Activated T-cell treated with anti-CD3 and anti-CD28 coated beads, Interleukin-2, amount 50 U/mL, for 48 hours (primary cell): ENCODE results near the gene KCNIP1.
A peak's percentile ranks its signal among the peaks of the same experiment; 100 is the strongest.

Experiments
- DNase-seq, 2 experiments: peaks; one replicate each; pipeline ENCODE4 v3.0.0-alpha.2; 2020

Gene KCNIP1

DNA sequence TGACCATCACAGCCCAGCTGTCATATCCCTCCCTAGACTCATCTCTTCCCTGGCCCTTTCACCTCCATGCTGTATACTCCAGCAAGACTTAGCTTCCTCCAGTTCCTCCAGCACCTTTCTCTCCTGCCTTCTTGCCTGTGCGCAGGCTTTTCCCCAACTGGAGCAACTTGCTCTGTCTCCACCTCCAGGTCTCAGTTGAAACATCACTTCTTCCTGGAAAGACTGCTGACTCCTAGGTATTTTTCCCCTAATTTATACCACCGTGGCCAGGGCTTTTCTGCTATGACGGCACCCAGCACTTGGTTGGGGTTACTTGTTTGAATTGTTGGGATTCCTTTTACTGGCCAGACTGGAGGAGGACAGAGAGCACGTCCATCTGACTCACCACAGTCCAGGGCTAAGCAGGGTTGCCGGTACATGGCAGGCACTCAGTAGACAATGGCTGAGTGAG lies 67.5 kb downstream of the KCNIP1 start:
- no peak for DNase-seq

DNA sequence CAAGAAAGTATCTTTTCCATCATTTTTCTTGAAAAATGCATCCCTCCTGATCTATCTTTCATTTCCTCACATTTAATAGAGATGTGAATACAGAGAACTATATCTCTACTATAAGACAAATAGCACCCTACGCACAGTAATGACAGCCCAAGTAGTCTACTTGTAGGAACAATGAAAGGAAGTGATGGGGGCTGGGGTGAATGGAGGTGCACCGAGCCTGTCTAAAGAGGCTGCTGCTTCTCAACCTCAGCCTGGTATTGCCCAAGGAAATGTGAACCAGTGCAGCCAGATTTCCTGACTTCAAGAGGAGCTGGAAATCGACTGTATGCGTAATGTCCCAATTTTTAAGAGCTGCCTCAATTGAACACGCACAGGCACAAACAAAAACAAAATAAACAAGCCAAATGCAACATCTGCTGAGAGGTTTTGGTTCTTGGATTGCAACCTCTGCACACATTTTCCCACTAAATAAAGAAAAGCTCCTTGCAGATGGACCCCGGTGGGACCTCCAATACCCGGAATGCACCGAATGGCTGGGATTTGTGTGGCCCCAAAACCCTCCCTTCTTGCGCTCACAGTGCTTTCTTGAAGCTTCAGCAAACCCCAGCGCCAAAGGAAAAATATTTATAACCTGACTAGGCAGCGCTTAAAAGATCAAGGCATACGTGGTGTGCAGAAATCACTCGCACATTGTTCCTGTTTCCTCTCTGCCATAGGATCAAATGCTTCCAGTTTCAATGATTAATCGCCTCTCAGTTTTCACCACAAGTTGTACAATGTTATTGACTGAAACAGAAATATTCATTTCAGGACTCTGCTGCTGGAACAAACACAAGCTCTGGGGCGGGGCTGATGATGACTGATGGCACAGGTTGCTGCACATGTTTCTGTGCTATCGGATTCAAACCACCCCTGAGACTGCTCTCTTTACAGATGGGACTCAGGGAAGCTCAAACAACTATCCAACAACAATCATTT lies 68.3 kb downstream of the KCNIP1 start:
- DNase-seq, result peak; percentile 80 to 84

DNA sequence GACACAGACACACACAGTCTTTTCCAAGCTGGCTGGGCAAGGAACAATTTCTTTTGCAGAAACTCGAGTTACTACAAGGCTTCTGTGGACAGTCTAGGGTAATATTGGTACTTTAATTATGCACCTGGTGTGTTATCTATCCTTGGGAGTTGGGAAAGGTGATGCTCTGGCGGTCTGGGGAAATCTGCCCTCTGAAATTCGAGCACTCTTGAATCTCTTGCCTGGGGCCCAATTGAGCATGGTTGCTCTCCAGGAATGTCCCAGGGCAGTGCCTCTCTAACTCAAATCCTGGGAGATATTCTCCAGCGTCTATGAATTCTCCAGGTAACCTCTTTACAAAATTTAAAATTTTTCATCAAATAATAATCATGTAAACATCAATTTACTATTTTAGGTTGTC lies 69.3 kb downstream of the KCNIP1 start:
- no peak for DNase-seq

DNA sequence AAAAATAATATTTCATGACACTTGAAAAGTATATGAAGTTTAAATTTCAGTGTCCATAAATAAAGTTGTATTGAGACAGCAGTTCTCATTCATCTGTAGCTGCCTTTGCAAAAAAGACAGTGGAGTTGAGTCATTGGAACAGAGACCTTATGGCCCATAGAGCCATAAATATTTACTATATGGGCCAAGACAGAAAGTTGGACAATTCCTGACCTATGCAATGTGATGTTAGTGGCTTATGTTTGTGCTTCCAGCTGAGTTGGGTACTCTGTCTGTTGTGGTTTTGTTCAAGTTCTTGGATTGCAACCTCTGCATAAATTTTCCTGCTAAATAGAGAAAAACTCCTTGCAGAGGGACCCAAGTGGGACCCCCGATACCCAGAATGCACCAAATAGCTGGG lies 69.8 kb downstream of the KCNIP1 start:
- DNase-seq, result no peak

- DNase-seq, result no peak
Observed at GRCh38 chr5:170576602-170577535, 73.0 kb downstream of the KCNIP1 start.

DNA sequence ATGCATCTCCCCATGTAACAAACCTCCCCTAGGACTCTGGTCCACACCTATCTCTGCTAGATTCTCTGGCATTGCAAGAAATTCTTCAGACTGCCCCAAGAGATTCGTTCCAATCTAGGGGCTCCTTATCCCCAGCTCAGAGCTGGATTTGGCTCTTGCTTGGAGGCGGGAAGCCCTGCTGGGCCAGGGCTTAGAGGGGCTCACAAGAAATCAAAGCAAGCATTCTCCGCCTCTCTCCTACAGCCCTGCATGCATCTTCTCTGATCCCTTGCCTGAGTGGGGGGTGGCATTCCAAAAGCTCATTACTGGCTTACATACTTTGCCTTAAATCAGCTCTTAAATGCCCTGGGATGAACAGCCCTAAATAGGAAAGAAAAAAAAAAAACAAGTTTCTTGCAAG lies 75.8 kb downstream of the KCNIP1 start:
- no peak for DNase-seq

GRCh38 chr5:170581211-170581610 lies 77.4 kb downstream of the KCNIP1 start:
- no peak for DNase-seq

GRCh38 chr5:170582644-170583330 lies 79.0 kb downstream of the KCNIP1 start:
- no peak for DNase-seq

DNA sequence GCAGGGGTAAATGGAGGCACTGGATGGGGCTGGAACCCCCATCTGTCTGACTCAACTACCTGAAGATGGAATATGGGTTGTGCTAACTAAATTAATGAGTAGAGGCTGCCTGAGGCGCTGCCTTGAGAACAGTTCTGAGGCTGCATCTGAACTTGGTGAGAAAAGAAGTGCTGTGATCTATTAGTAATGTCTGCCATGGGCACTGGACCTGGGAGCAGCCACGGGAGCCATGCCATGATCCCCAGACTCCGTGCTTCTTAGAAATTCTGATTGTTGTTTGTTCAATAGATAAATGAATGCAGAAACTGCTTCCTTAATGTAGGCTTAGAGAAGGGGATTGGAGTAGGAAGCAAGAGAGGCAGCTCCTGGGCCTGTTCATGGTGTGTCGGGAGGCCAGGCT lies 80.2 kb downstream of the KCNIP1 start:
- no peak for DNase-seq

DNA sequence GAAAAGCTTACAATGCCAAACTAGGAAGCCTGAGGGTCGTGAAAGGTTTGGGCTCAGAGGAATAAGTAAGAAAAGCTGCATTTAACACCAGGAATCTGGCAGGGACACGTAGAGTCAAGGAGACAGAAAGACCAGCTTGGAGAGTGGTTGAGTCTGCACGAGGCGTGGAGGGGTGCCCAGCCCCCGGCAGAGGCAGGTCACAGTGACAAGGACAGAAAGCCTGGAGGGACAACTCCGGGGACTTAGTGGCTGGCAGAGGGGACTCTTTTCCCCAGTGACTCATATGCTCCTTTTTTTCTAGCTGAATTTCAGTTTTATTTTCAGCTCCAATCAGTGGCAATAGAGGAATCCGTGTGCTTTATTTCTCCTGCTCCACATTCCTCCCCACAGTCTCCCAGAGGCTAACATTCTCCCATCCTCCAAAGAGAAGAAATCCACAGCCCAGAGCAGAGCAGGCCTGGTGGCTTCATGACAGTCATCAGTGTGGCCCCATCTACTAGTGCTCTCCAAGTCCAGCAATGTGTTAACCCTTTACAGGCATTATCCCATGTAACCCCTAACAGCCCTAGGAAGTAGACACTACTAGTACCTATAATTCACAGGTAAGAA lies 80.7 kb downstream of the KCNIP1 start:
- DNase-seq, result no peak

DNA sequence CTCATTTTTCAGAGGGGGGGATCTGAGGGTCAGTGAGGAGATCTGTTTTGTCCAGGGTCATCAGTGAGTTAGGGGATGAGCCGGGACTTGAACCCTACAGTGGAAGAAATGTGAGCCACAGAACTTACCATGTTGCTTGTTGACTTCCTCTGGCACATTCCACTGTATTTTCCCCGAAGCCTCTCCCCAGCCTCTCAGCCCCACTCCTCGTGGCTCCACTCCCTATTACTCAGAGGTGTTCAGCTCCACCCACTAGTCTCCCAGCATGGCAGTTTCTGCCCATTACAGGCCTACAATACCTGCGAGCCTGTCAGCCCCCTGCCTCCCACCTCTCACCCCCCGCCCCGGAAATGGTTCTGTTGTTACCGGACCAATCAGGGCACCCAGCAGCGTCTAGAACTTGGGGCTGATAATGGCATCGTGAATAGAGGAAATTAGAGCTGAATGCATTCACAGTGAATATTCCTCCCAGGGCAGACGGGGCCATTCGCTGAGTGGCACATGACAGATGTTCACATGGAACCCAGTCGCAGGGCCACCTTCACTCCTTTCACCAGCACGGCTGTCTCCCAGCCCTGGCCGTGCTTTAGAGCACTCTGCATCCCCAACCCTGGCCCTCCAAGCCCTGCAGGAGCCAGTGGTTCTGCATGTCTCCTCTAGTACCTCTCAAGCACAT lies 81.6 kb downstream of the KCNIP1 start:
- DNase-seq, result no peak

DNA sequence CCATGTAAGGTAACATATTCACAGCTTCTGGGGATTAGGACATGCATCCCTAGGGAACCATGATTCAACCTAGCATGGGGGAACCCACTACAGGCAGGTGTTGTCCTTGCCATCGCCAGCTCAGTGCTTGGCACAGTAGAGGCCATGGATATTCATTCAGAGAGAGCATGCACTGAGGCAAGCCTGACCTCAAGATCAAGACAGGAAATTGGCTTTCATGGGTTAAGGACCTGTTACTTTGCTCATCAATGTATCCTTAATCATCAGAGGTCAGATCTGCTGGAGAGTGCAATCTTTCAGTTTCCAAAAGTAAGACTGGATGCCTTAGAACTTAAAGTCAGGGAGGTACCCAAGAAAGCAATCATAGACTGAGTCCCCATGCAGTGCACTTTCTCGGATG lies 84.0 kb downstream of the KCNIP1 start:
- no peak for DNase-seq

GRCh38 chr5:170589643-170590042 lies 85.8 kb downstream of the KCNIP1 start:
- DNase-seq, result no peak

- DNase-seq, result no peak
Observed at GRCh38 chr5:170590566-170590965, 86.7 kb downstream of the KCNIP1 start.

DNA sequence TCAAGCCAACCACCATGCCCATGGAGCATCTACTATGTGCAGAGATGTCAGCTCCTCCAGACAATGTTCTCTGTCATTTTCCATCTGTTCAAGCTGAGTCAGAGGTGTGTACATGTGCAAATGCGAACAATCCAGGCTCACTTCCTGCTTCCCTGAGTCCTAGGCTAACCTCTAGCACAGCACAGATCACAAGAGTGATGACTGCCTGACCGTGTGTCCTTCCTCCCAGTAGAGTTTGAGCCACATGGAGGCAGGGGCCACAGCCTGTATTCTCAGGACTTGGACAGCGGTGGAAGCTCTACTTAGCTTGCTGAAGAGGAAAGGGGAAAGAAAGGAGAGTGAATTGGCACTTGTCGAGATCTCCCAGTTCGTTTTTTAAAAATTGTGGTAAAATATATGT lies 87.2 kb downstream of the KCNIP1 start:
- DNase-seq, result no peak

- no peak for DNase-seq
Observed at GRCh38 chr5:170596482-170597044, 92.7 kb downstream of the KCNIP1 start.

- DNase-seq, result peak; percentile 72 to 77
Observed at GRCh38 chr5:170597109-170597751, 93.4 kb downstream of the KCNIP1 start.

- no peak for DNase-seq
Observed at GRCh38 chr5:170597872-170598271, 94.1 kb downstream of the KCNIP1 start.

DNA sequence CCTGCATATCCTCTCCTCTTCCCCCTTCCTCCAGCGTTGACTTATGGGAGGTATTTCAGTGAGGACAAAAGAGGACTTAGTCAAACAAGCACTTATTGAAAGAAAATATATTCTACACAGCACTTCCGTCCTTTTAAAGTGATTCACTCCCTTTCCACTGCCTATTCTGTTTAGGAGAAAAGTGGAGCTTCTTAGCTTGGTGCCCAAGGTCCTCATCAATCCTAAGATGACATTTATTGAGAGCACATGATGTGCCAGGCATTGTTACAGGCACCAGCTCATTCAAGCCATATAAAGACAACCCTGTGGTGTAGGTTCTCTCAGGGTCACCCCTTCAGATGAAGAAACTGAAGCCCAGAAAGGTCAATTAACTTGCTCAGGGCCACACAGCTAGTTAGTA lies 95.9 kb downstream of the KCNIP1 start:
- no peak for DNase-seq

GRCh38 chr5:170601619-170602018 lies 97.8 kb downstream of the KCNIP1 start:
- DNase-seq, result no peak

DNA sequence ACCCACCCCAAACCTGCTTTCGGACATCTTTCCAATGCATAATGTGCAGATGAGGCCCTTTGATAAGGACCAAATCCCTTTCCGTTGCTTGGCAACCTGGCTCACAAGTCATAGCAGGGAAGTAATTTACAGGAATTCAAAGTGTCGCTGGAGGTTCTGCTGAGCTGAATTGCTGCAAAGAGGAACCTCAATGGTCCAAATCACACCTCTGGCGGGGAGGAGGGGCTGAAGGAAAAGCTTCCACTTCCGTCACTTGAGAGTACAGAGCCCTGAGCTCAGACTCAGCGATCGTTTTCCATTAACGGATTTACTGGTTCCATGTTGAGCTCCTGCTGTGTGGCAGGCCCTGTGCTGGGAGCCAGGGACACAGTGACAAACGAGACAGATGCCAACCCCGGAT lies 99.3 kb downstream of the KCNIP1 start:
- DNase-seq, result no peak
